ENCODE data around the gene CCL13. TPM values are rescaled to one million over a fixed set of nuclear protein-coding genes. Genes with fewer than 3 reads are reported as not detected.

Gene CCL13
- total RNA-seq, 1 donor, result not detected

Other genes with a start within 250 kb of the CCL13 start
- under 0.01 TPM for gene CCL2, start 101.2 kb upstream of the CCL13 start, total RNA-seq
- gene CCL7, start 86.3 kb upstream of the CCL13 start, total RNA-seq, result not detected
- gene CCL11, start 70.7 kb upstream of the CCL13 start, total RNA-seq, result not detected
- not detected for gene CCL8, start 37.0 kb upstream of the CCL13 start, total RNA-seq
- gene CCL1, start 6.8 kb downstream of the CCL13 start, total RNA-seq, result not detected
- 0.27 TPM for gene TMEM132E, start 223.1 kb downstream of the CCL13 start, total RNA-seq